Neural crest cell (in vitro differentiated cells): ENCODE results near the gene PRR33. TPM values are rescaled to one million over a fixed set of nuclear protein-coding genes. Genes with fewer than 3 reads are reported as not detected.

Experiments used
- DNase-seq: peaks from one replicate; pipeline ENCODE4 v3.0.0; 2021; ENCODE audit warnings: low read depth, mixed read lengths, low spot score
- H3K27ac Mint-ChIP-seq: one replicate; pipeline ENCODE4 v1.8.0; 2021; ENCODE audit warnings: mild to moderate bottlenecking, mixed read lengths; ENCODE audit not compliant: unreplicated experiment
- H3K27me3 Mint-ChIP-seq: 2 replicates; pipeline ENCODE4 v1.8.0; 2021; ENCODE audit warnings: low read depth, mild to moderate bottlenecking, mixed read lengths
- H3K36me3 Mint-ChIP-seq: 2 replicates; pipeline ENCODE4 v1.8.0; 2021; ENCODE audit warnings: low read depth, mild to moderate bottlenecking, mixed read lengths
- H3K4me1 Mint-ChIP-seq: 2 replicates; pipeline ENCODE4 v1.8.0; 2021; ENCODE audit warnings: mixed read lengths
- H3K4me3 Mint-ChIP-seq: one replicate; pipeline ENCODE4 v1.8.0; 2021; ENCODE audit warnings: mild to moderate bottlenecking, mixed read lengths
- H3K9me3 Mint-ChIP-seq: 2 replicates; pipeline ENCODE4 v1.8.0; 2021; ENCODE audit warnings: mixed read lengths
- CTCF ChIP-seq: fragments of 200-600 bp; sonication (generic); conservative IDR thresholded peaks from 2 replicates; pipeline ENCODE4 v1.5.0; 2021; ENCODE audit warnings: antibody characterized with exemption, mild to moderate bottlenecking
- total RNA-seq: library from RNA; stranded (reverse); gene quantifications from 2 replicates; pipeline ENCODE4 v1.2.1, GENCODE V29; 2021

The PRR33 gene
- total RNA-seq, 1 donor from 2014 or later, result not detected

- no peak for TF ChIP-seq CTCF
- Mint-ChIP-seq H3K4me1 (no peaks in the 10 kb centered on the region), H3K36me3 (no peaks in the 10 kb centered on the region), H3K27me3 (no peaks in the 10 kb centered on the region), H3K9me3 (peaks cover 3% of the 10 kb centered on the region), H3K27ac (no peak overlapping the region), H3K4me3 (no peak overlapping the region)
- DNase-seq, result no peak
Measured at GRCh38 chr11:1890856-1891830, 552 bp downstream of the PRR33 start.

- Mint-ChIP-seq H3K27ac (no peak overlapping the region), H3K4me1 (no peaks in the 10 kb centered on the region), H3K36me3 (no peaks in the 10 kb centered on the region), H3K4me3 (no peak overlapping the region), H3K9me3 (peaks cover 3% of the 10 kb centered on the region), H3K27me3 (no peaks in the 10 kb centered on the region)
- no peak for DNase-seq
- TF ChIP-seq CTCF, result no peak
Measured at GRCh38 chr11:1889941-1890855, 1.5 kb downstream of the PRR33 start.

- H3K36me3 Mint-ChIP-seq, result no peaks in the 10 kb centered on the region
- no peaks in the 10 kb centered on the region for H3K27me3 Mint-ChIP-seq
- DNase-seq, result no peak
- H3K4me3 Mint-ChIP-seq, result no peak overlapping the region
- no peaks in the 10 kb centered on the region for H3K4me1 Mint-ChIP-seq
- H3K27ac Mint-ChIP-seq, result no peak overlapping the region
- no peak for TF ChIP-seq CTCF
- H3K9me3 Mint-ChIP-seq, result peaks cover 3% of the 10 kb centered on the region
Measured at GRCh38 chr11:1889224-1889930, 2.3 kb downstream of the PRR33 start.

GRCh38 chr11:1888811-1889210, 2.9 kb downstream of the PRR33 start:
- Mint-ChIP-seq H3K27ac (peak overlapping the region; percentile 27), H3K4me1 (no peaks in the 10 kb centered on the region), H3K36me3 (no peaks in the 10 kb centered on the region), H3K4me3 (no peak overlapping the region), H3K9me3 (peaks cover 3% of the 10 kb centered on the region), H3K27me3 (no peaks in the 10 kb centered on the region)
- TF ChIP-seq CTCF, result no peak
- DNase-seq, result no peak

GRCh38 chr11:1888347-1888753, 3.3 kb downstream of the PRR33 start:
- H3K4me1 Mint-ChIP-seq, result no peaks in the 10 kb centered on the region
- no peak for DNase-seq
- H3K9me3 Mint-ChIP-seq, result no peaks in the 10 kb centered on the region
- no peak overlapping the region for H3K4me3 Mint-ChIP-seq
- no peaks in the 10 kb centered on the region for H3K36me3 Mint-ChIP-seq
- no peak for TF ChIP-seq CTCF
- peak overlapping the region; percentile 27 for H3K27ac Mint-ChIP-seq
- no peaks in the 10 kb centered on the region for H3K27me3 Mint-ChIP-seq
